Adrenal gland (tissue), 12 donors: ENCODE measurements around the gene RNF217. TPM values are rescaled to one million over a fixed set of nuclear protein-coding genes. Genes with fewer than 3 reads are reported as not detected.

Experiments
- DNase-seq, 7 donors: peaks; one replicate each; pipeline ENCODE4 v3.0.0-alpha.2; 2019 to 2020
- H3K27ac ChIP-seq, 5 donors: fragments of 200-600 bp; sonication (generic) in 4 of 5; 1 replicate in 3 of 5; 2 replicates in 2 of 5; pipeline versions ENCODE4 v1.5.1 to v1.8.0; 2016 to 2020; ENCODE audit warnings: mild to moderate bottlenecking in 1 of 5
- H3K27me3 ChIP-seq: fragments of 200-600 bp; 2 replicates; pipeline ENCODE4 v1.8.0; 2021
- H3K36me3 ChIP-seq, 2 donors: fragments of 200-600 bp; replicated peaks in 1 of 2; 1 replicate in 1 of 2; 2 replicates in 1 of 2; pipeline versions ENCODE4 v1.5.1 to v1.8.0; 2018 to 2022
- H3K4me1 ChIP-seq, 2 donors: fragments of 200-600 bp; replicated peaks in 1 of 2; 1 replicate in 1 of 2; 2 replicates in 1 of 2; pipeline versions ENCODE4 v1.5.1 to v1.8.0; 2018 to 2021
- H3K4me3 ChIP-seq, 4 donors: fragments of 200-600 bp; sonication (generic) in 3 of 4; one replicate each; pipeline ENCODE4 v1.5.1; 2016 to 2018
- H3K9me3 ChIP-seq, 3 donors: fragments of 200-600 bp; sonication (generic) in 1 of 3; replicated peaks in 1 of 3; 1 replicate in 2 of 3; 2 replicates in 1 of 3; pipeline versions ENCODE4 v1.5.1 to v1.8.0; 2016 to 2021
- POLR2A ChIP-seq, 2 donors: fragments of 450-650 bp; IDR thresholded peaks; one replicate each; pipeline ENCODE4 v1.6.1; 2017; ENCODE audit warnings: antibody characterized with exemption in 2 of 2, mild to moderate bottlenecking in 2 of 2, moderate library complexity in 1 of 2
- WGBS, 4 donors: extraction: QIAGEN DNeasy Blood & Tissue Kit in 2 of 4; methylation state at CpG; one replicate each; pipeline versions ENCODE4 v1.1.5 to v1.1.7; 2013 to 2017; 5-methylcytosine and 5-hydroxymethylcytosine counted together
- intact Hi-C, 2 donors: fragments of 100-400 bp; cut with DNase I; formaldehyde crosslinking; loops; one replicate each; pipeline versions ENCODE4 v1.14.1 to v1.15.0; 2022 to 2023
- polyA plus RNA-seq, 3 donors: library from polyadenylated mRNA; stranded (reverse); fragments of 200-250 nt in 2 of 3; fragments of 350-450 nt in 1 of 3; fragmentation: Illumina TruSeq in 1 of 3; extraction: RNeasy Lipid Tissue Mini Kit (QIAGEN cat#74804) in 1 of 3; gene quantifications; one replicate each; pipeline ENCODE4 v1.2.3, GENCODE V29; 2013 to 2014
- total RNA-seq, 9 donors: library from RNA; depleted of rRNA in 4 of 9; stranded (reverse); fragments of >200 nt in 4 of 9; fragments of 120-200 nt in 1 of 9; fragmentation: NEBNext Ultra II Directional in 1 of 9; extraction: Animal tissue kit (Norgen Biotek cat#: 25700) in 1 of 9; gene quantifications; one replicate each; pipeline versions ENCODE4 v1.1.0 to v1.2.4, GENCODE V29; 2013 to 2023
- TF ChIP-seq, protein P1 (sequence below), 6 experiments: fragments of 450-650 bp in 4 of 6; fragments of 200-600 bp in 2 of 6; sonication (generic) in 1 of 6; IDR thresholded peaks; 1 replicate in 5 of 6; 2 replicates in 1 of 6; pipeline versions ENCODE4 v1.5.1 to v1.8.0; 2016 to 2021; ENCODE audit warnings: antibody characterized with exemption in 6 of 6, mild to moderate bottlenecking in 2 of 6, moderate library complexity in 1 of 6
- donor health status: healthy with polysubstance abuse.
- donor health status: Bipolar disorder and iron deficiency.
- donor health status: DM: yes; HTN: yes; CAD: no.
- donor health status: DM: no; HTN: no; CAD: no.
- donor health status: DM: no; HTN: no; CAD: no.
- donor health status: DM: yes; HTN: yes; CAD: no.

RNF217 gene
- total and polyA plus RNA-seq, 12 donors = 4.6 to 23.0 (median 11.5) TPM

DNA sequence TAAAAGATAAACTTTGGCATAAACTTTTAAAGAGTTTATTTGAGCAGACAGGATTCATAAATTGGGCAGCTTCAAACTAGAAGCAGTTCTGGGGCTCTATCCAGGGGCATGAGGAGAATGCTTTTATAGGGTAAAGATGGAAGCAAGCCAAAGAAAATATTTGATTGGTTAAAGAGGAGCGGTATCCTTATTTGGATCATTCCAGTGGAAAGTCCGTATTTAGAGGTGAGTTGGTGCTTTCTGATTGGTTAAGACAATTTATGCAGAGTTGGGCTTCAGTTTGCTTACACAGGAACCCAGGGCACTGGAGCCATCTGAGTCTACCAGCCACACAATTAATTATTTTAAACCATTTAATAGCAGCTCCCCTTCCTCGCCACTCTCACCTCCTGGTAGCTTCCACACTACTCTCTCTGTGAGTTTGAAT is 37.9 kb upstream of the RNF217 start:
- H3K27me3 ChIP-seq = no peaks in the 10 kb centered on the region
- H3K9me3 ChIP-seq = no peaks in the 10 kb centered on the region
- WGBS, 4 donors = 39 to 54% (median 46%) methylated on average over 3 of the region's 3 CpGs
- H3K36me3 ChIP-seq = no peaks in the 10 kb centered on the region
- no peak for DNase-seq
- H3K4me1 ChIP-seq = no peaks in the 10 kb centered on the region
- intact Hi-C loops = no loop called here
- H3K4me3 ChIP-seq = no peak overlapping the region
- TF ChIP-seq, protein P1, sequence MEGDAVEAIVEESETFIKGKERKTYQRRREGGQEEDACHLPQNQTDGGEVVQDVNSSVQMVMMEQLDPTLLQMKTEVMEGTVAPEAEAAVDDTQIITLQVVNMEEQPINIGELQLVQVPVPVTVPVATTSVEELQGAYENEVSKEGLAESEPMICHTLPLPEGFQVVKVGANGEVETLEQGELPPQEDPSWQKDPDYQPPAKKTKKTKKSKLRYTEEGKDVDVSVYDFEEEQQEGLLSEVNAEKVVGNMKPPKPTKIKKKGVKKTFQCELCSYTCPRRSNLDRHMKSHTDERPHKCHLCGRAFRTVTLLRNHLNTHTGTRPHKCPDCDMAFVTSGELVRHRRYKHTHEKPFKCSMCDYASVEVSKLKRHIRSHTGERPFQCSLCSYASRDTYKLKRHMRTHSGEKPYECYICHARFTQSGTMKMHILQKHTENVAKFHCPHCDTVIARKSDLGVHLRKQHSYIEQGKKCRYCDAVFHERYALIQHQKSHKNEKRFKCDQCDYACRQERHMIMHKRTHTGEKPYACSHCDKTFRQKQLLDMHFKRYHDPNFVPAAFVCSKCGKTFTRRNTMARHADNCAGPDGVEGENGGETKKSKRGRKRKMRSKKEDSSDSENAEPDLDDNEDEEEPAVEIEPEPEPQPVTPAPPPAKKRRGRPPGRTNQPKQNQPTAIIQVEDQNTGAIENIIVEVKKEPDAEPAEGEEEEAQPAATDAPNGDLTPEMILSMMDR (IDR thresholded peaks at IDR 0.05) = no peak
- no peak for TF ChIP-seq POLR2A (IDR thresholded peaks at IDR 0.05)
- no peak overlapping the region for H3K27ac ChIP-seq

- DNase-seq = no peak
- no peak for TF ChIP-seq POLR2A (IDR thresholded peaks at IDR 0.05)
- TF ChIP-seq, protein P1 (IDR thresholded peaks at IDR 0.05) = no peak
- no peak overlapping the region for H3K4me3 ChIP-seq
- H3K36me3 ChIP-seq = no peaks in the 10 kb centered on the region
- WGBS, 4 donors = 80 to 88% (median 85%) methylated on average over 2 of the region's 2 CpGs
- H3K27me3 ChIP-seq = no peaks in the 10 kb centered on the region
- no peaks in the 10 kb centered on the region for H3K4me1 ChIP-seq
- no peaks in the 10 kb centered on the region for H3K9me3 ChIP-seq
- intact Hi-C loops = no loop called here
- H3K27ac ChIP-seq = no peak overlapping the region
Measured at GRCh38 chr6:124926435-124926834, 35.8 kb upstream of the RNF217 start.

- no peaks in the 10 kb centered on the region for H3K27me3 ChIP-seq
- 80 to 95% (median 88%) methylated on average over 2 of the region's 2 CpGs for WGBS, 4 donors
- DNase-seq = no peak
- no peak for TF ChIP-seq POLR2A (IDR thresholded peaks at IDR 0.05)
- TF ChIP-seq, protein P1 (IDR thresholded peaks at IDR 0.05) = no peak
- no peaks in the 10 kb centered on the region for H3K4me1 ChIP-seq
- intact Hi-C loops = no loop called here
- H3K36me3 ChIP-seq = no peaks in the 10 kb centered on the region
- no peaks in the 10 kb centered on the region for H3K9me3 ChIP-seq
- no peak overlapping the region for H3K4me3 ChIP-seq
- H3K27ac ChIP-seq = no peak overlapping the region
Measured at GRCh38 chr6:124927806-124928205, 34.4 kb upstream of the RNF217 start.

- no peak for DNase-seq
- Histone ChIP-seq H3K36me3 (no peaks in the 10 kb centered on the region), H3K9me3 (no peaks in the 10 kb centered on the region), H3K4me3 (no peak overlapping the region), H3K4me1 (no peaks in the 10 kb centered on the region), H3K27me3 (no peaks in the 10 kb centered on the region), H3K27ac (no peak overlapping the region)
- TF ChIP-seq POLR2A (IDR thresholded peaks at IDR 0.05) = no peak
- 85 to 89% (median 87%) methylated on average over 4 of the region's 4 CpGs for WGBS, 4 donors
- intact Hi-C loops = no loop called here
Measured at GRCh38 chr6:124928851-124929250, 33.4 kb upstream of the RNF217 start.

GRCh38 chr6:124937645-124938044 is 24.6 kb upstream of the RNF217 start:
- intact Hi-C loops = no loop called here
- Histone ChIP-seq H3K36me3 (no peaks in the 10 kb centered on the region), H3K9me3 (no peaks in the 10 kb centered on the region), H3K4me3 (no peak overlapping the region), H3K27me3 (no peaks in the 10 kb centered on the region), H3K4me1 (peaks cover 0 to 6% of the 10 kb centered on the region in 2 donors), H3K27ac (peak overlapping the region in 1 of 5 donors; percentile 18)
- no peak for TF ChIP-seq POLR2A (IDR thresholded peaks at IDR 0.05)
- TF ChIP-seq, protein P1 (IDR thresholded peaks at IDR 0.05) = no peak
- WGBS, 4 donors = 83 to 90% (median 89%) methylated on average over 6 of the region's 6 CpGs
- DNase-seq = no peak
